Kidney capillary endothelial cell (primary cell): ENCODE results near the gene ZNF606.

ENCODE experiments used
- DNase-seq: peaks from one replicate; pipeline ENCODE4 v3.0.0-alpha.2; 2018; ENCODE audit warnings: low spot score

ZNF606 gene

DNA sequence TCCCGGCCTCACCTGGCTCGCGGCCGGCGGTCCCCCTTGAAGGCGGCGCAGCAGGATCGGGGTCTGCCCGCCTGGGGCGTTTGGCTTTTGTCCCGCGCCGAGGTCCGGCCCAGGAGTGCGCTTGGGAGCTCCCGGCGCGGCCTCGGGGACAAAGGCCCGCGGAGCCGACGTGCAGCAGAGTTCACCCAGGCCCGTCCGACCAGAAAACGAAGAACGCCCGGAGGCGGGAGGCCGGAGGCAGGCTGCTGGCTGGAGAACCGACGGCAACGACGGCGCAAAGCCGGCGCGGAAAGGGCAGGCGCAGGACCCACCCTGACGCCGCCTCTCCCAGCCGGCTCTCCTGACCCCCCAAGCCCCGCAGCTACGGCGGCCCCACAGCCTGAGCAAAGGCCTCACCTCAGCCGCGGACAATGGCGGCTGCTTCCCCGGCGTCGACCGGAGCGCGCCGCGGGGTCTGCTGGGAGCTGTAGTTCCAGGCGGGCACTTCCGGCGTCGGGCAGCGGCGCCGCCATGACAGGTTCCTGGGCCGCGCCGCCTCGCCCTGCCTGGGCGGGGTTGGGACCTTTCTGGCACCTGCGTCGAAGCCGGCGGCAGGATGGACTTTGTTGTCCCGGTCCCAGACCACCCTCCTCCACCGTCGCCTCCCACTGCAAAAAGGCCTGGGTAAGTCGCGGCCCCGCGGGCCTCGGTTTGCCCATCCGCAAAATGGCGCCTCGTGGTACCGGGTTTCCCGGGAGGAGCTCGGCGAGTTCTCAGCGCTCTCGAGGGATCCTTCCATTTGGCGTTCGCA, at the start of gene ZNF606:
Gene ZNF606 (minus strand): TSS at position 437 of the 790 bp plus-strand sequence. CDS start 1,501 bp downstream, outside the sequence.
- peak; percentile 82 for DNase-seq

DNA sequence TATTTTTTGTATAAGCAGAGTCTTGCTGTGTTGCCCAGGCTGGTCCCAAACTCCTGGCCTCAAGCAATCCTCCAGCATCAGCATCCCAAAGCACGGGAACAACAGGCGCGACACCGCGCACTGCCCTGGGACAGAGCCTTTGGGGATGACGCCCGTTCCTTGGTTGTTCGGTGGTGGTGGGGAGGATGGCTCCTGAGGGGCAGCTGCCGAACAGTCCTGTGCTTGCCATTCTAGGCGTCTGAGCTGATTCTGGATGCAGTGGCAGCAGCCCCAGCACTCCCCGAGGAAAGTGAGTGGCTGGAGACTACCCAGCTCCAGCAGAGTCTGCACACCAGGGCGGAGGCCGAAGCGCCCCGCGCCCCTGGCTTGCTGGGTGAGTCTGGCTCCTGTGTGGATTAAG, 49.6 kb upstream of the ZNF606 start:
- DNase-seq = no peak

DNA sequence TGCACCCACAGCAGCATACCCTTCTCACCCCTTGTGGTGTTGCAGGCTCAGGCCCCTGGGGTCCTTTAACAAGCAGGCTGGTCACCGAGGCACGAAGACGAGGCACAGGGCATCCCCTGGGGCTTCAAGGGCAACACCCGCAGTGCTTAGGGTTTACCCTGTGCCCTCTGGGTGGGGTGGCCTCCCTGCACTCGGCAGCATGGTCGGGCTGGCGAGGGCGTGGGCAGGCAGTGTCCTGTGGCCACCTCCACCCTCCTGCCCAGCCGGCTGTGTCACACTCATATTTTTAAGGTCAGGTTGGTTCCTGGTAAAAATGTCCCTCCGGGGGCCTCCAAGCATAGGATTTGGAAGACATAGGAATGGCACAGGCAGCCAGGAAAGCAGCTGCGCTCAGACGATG, 45.1 kb upstream of the ZNF606 start:
- no peak for DNase-seq

DNA sequence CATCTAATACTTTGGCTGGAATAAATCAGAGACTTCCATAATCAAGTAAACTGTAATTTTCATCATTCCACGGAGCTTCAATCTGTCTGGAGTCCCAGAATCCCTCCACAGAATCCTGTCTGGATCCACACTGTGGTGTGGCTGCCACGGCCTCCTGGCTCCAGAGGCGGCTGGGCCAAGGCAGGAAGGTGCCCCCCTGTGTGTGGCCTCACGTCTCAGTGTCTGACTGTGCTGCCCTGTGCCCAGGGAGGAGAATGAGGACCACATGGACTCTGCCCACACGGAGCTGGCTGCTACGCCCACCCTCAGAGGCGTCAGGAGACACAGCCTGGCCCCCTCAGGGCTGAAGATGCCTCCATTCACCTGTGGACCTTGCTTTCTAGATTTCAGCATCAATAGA, 44.2 kb upstream of the ZNF606 start:
- DNase-seq = no peak

DNA sequence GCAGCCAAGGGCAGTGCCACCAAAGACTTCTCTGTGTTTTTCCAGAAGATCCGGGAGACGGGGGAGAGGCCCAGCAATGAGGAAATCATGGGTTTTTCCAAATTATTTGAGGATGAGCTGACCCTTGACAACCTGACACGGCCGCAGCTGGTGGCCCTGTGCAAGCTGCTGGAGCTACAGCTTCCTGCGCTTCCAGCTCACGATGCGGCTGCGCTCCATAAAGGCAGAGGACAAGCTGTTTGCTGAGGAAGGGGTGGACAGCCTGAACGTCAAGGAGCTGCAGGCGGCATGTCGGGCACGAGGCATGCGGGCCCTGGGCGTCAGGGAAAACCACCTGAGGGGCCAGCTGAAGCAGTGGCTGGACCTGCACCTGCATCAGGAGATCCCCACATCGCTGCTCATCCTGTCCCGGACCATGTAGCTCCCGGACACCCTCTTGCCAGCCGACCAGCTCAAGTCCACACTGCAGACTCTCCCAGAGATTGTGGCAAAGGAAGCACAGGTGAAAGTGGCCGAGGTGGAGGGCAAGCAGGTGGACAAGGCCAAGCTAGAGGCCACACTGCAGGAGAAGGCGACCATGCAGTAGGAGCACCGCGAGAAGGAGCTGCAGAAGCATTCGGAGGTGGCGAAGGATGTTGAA, 42.9 kb upstream of the ZNF606 start:
- no peak for DNase-seq

DNA sequence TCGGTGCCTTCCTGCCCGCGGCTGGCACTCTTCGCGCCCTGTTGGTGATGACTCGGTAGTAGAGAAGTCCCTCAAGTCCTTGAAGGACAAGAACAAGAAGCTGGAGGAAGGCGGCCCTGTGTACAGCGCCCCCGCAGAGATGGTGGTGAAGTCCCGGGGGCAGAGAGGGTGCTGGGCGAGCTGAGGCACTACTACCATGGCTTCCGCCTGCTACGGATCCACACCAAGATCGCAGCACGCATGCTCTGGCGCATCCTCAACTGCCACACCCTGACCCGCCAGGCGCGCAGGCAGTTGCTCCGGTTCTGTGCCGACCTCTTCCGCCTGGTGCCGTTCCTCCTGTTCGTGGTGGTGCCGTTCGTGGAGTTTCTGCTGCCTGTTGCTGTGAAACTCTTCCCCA, 42.3 kb upstream of the ZNF606 start:
- no peak for DNase-seq

DNA sequence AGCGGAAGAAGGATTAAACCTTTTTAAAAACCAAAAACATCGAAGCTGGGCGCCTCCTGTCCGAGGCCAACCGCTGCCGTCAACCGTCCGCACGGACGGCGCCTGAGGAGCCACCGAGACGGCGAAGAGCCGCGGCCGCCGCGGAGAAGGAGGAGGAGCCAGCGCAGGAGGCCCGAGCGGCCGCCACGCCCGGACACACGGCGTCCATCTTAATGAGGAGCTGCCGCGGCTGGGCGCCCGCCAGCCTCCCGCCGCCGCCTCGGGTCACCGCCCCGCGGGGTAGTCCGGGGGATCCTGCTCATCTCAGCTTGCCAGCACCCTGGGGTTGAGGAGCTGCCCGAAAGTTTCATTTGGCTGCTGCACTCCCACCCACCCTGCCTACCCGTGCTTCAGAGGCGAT, 41.8 kb upstream of the ZNF606 start:
- no peak for DNase-seq

DNA sequence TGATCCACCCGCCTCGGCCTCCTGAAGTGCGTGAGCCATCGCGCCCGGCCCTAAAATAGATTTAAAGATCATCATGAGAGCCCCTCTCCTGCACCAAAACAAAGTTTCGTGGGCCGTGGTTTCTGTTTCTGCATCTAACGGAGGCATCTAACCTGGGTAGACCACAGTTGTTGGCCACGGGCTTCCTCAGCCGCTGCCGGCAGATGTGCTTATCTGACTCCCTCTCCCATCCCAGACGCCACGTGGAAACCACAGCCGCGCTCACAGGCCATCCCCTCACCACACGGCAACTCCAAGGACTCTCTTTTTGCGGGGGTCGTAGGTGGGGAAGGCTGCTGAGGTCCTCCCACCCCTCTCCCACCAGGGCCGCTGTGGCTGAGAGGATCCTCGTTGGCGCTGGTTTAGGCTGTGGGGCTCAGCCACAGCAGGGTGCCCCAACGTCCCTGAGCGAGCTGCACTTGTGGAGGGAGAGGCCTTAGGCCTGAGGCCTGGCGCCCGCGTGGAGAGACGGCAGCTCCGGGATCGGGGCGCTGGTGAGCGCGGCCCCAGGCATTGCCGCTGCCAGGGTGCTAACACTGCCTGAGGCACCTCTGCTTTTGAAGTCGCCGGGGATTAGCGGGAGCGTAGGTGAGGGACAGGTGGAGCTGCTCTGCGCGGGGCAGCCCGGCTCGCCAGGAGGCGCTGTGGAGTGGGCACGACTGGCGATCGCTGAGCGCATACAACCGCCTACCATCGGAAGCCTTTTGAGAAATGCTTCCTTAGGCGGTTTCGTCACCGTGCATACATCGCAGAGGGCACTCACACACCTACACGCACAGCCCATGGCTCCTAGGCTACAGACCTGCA, 40.1 kb upstream of the ZNF606 start:
- DNase-seq = no peak

DNA sequence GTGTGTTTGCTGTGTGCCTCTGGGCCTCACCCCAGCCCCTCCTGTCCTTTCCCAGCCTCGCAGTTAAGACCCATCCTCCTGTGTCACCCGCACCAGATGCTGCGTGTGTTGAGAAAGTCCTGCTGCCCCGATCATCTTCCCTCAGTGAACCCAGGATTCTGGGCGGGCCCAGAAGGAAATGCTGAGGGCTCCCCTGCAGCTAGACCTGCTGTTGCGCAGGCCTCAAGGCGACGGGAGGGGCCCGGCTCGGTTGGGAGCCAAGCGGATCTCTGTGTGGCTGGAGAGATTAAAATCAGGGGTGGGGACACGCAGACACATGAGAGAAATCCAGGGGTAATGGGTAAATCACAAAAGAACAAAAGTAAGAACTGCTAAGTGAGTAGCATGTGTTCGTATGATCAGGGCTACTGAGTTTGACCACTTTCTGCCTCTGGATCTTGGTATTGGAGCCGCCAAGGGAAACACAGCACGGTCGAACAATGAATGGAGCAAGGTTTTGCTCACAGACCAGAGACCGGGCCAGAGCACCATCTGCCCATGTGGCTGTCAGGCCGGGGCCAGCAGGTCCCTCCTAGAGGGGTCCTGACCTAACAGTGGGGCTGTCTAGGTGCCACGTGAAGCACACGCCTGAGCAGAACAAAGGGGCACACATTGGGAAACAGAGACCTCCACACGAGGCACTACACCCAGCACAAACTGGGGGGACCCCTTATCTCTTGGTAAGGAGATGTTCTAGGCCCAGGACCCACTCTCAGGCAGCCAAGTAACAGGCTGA, 38.3 kb upstream of the ZNF606 start:
- no peak for DNase-seq

DNA sequence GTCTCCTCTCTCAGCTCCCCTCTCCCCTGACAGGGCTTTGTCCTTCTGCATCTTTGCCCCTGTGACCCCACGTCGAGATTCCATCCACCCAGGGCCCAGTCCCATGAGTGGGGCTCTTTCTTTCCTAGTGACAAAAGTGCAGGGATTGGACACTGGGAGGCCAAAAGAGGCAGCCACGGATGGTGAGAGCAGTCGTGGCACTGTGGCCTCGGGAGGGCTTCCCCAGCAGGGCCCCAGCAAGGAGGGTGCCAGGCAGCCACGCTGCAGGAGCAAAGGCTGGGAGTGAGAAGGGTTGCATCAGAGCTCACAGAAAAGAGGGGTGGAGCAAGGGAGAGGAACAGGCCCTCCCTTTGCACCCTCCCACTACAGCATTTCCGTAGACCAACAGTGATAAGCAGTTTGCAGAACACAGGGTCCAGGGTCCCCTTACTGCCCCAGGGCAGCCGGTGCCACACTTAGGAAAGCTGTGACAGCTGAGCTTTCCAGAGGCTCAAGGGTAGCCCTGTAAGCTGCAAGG, 36.1 kb upstream of the ZNF606 start:
- no peak for DNase-seq

DNA sequence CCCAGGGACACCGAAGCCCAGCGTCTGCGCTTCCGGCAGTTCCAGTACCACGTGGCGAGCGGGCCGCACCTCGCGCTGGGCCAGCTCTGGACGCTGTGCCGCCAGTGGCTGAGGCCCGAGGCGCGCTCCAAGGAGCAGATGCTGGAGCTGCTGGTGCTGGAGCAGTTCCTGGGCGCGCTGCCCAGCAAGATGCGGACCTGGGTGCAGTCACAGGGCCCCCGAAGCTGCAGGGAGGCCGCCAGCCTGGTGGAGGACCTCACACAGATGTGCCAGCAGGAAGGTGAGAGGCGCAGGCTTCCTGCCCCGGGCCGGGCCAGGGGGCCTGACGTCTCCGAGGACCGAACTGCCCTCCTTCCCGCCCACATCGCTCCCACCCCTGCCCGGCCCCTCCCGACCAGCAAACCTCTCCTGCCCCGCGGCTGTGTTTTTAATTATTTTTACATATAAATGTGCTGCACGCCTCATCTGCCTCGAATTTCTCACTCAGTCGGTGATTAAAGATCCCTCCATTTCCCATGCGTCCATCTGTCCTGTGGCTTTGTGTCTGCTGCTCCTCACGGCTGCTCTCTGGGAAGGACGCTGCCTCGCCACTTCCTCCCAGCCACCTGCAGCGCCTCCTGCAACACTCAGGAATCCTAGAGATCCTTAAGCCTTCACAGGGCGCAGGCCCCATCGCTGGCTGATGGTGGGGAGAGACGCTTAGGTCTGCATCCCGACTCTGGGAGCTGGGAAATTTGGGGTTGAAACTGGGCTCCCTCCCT, 35.5 kb upstream of the ZNF606 start:
- DNase-seq = no peak

DNA sequence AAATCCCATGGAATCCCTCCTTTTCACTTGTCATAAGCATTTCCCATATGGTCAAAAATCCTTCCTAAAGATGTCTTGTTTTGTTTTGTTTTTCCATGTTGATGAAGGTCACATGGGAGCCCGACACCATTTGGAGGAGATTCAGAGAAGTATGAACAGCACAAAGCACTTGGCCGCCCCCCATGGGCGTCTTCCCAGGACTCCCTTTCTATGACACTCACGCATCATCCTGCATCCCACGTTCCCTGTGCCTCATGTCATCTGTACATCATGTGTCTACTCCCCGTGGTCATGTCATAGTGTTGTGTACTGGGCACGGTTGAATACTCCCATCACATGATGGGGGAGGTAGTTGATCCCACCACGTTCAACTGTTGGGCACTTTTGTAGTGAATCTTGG, 33.2 kb upstream of the ZNF606 start:
- no peak for DNase-seq

DNA sequence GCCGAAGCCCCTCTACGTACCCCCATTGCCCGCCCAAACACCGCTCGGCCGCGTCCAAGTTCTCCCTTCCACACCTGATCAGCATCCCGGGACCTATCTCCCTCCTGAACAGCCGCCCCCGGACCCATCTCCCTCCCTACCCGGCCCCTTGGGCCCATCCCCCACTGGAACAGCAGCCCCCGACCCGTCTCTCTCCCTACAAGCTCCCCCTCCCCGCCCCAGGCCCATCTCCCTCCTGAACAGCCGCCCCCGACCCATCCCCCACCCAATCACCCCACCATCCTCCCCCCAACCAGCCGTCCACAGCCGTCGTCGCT, 31.8 kb upstream of the ZNF606 start:
- no peak for DNase-seq

DNA sequence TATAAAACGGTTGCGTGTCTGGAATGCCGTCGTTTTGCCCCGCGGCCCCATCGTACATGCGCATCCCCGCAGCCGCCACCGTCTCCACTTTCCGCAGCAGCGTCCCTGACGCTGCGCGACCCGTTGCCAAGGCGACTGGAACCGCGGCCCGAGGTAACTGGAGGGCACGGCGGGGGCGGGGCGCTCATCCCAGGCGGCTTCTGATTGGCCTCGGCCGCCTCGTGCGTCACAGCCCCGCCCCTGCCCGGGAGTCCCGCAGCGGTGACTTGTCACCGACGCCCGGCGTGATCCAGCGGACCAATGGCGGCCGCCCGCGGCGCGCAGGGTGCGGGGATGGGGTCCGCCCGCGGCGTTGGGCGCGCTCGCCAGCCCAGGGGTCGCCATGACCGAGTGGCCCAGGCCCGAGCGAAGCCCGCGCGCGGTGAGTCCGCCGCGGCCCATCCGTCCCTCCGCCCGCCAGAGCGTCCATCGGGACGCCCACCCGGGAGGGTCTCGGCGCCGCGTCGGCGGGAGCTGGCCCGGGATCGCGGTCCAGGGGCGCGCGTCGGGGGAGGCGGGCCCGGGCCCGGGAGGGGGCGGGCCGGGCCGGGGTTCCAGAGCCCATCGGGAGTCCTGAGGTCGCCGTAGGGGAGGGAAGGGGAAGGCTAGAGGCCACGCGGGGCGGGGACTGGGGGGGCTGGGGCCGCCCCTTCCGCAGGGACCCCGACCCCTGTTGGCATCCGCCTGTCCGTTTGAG, 31.3 kb upstream of the ZNF606 start, which contains the start of gene ZSCAN1:
Gene ZSCAN1 (plus strand): TSS at position 285 of the 736 bp plus-strand sequence. CDS start 3,812 bp downstream, outside the sequence.
- peak; percentile 58 for DNase-seq

DNA sequence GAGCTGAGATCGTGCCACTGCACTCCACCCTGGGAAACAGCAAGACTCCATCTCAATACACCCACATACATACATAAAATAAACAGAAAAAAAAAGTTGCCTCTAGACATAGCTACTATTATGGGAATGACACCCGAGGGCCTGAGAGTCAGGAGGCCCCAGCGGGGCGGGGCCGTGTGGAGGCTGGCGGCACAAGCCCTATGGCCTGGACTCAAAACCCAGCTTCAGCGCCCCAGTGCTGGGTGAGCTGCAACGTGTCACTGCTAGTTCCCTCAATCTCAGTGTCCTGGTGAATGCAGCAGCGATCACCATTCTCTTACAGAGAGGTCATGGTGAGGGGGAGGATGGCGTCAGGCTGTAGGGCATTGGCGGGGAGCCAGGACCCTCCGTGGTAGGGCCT, 22.0 kb upstream of the ZNF606 start:
- no peak for DNase-seq

DNA sequence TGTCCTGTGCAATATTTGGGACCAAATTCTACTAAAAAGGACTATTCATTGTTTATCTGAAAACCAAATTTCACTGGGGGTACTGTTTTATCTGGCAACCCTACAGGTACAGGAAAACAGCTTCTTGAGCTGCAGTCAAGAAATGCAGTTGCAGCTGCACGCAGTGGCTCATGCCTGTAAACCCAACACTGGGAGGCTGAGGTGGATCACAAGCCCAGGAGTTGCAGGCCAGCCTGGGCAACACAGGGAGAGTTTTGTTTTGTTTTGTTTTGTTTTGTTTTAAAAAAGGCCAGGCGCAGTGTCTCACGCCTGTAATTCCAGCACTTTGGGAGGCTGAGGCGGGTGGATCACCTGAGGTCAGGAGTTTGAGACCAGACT, 19.7 kb upstream of the ZNF606 start:
- no peak for DNase-seq

DNA sequence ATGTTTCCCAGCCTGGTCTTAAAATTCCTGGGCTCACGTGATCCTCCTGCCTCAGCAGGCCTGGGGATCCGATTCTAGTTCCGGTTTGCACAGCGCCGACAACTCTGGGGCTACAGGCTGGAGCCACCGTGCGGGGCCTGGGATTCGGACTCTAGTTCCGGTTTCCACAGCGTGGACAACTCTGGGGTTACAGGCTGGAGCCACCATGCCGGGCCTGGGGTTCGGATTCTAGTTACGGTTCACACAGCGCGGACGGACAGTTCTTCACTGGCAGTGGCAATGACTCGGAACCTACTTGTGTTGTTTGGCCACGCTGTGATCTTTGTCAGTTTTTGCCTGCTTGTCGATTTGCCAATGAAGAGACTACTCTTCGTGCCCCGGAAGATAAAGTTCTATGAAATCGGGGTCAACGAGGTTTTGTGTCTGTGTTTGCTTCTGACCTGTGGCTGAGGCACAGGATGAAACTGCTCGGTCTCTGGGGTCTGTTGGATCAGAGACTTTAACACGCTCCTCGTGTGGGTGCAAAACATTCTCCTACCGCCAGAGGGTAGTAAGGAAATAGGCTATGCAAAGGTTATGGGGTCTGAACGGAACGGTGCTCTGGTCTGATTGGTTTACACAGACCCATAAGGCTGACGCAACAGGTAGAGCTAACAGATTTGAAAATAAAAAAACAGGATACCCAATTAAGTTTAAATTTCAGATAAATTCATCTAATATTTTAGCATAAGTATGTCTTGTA, 19.1 kb upstream of the ZNF606 start:
- peak; percentile 20 for DNase-seq

DNA sequence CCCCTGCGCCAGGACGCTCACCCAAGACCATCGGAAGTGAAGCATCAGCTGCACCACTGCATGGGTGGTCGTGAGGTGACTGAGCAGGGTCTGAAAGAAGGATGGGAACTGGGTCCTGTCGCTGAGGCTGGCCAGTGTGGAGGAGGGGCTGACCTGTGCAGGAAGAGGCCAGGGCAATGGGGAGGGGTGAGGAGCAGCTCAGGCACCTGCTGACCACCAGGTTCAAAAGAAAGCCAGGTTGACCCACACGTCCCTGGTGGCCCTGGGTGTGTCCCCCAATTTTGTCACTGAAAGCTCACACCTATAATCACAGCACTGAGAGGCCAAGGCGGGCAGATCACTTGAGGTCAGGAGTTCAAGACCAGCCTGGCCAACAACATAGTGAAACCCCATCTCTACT, 17.5 kb upstream of the ZNF606 start:
- no peak for DNase-seq

DNA sequence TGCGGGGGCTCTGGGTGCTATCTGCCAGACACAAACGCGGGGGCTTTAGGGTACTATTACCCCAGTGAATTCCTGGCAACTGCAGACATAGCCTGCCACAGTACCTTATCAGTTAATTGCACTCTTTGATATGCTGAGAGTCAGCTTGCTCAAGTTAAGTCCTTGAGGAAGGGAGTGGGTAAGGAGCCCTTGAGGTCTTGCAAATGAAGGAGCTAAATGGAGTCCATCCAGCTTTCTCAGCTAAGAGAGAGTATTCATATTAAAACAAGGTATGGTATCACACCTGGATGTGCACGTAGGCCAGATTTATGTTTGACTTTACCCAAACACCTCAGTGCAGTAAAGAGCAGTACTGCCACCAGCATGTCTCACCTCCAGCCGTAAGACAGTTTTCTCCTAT, 11.5 kb upstream of the ZNF606 start:
- no peak for DNase-seq

DNA sequence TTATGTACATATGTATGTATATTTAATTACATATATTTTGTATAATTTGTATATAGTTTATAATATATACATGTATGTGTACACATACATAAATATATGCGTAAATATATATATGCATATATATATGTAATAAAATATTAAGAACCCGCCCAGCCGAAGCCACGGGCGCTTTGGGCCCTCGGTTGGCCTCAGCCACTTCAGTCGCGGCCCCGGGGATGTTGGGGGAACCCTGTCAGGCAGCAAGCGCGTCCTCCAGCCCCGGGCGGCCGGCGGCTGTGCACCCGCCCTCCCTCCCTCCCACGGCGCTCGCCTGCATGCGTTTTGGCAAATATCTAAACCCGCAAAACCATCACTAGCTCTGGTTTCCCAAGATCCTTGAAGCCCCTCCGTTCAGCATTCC, 7.9 kb upstream of the ZNF606 start:
- DNase-seq = no peak
